Activated T-helper 2 cell treated with anti-CD3 and anti-CD28 coated beads, Interferon-gamma antibody, Interleukin-2, Interleukin-4, amounts not matched to agents 10 μg/mL and 5 μg/mL and 100 μg/mL, durations not matched to agents 14 hours and 24 hours and 36 hours (primary cell): Measurements from ENCODE around the gene NEDD1. TPM values are rescaled to one million over a fixed set of nuclear protein-coding genes. Genes with fewer than 3 reads are reported as not detected.

Source experiments
- DNase-seq: peaks from one replicate; pipeline ENCODE4 v3.0.0; 2021; ENCODE audit warnings: low spot score
- H3K27ac Mint-ChIP-seq: one replicate; pipeline ENCODE4 v1.8.0; 2021; ENCODE audit warnings: mixed read lengths
- H3K27me3 Mint-ChIP-seq: one replicate; pipeline ENCODE4 v1.8.0; 2021; ENCODE audit warnings: low read depth, mixed read lengths
- H3K36me3 Mint-ChIP-seq: one replicate; pipeline ENCODE4 v1.8.0; 2021; ENCODE audit warnings: low read depth, mixed read lengths
- H3K4me1 Mint-ChIP-seq: one replicate; pipeline ENCODE4 v1.8.0; 2021; ENCODE audit warnings: low read depth, mixed read lengths
- H3K4me3 Mint-ChIP-seq: one replicate; pipeline ENCODE4 v1.8.0; 2021; ENCODE audit warnings: low read depth, mild to moderate bottlenecking, moderate library complexity, mixed read lengths
- H3K9me3 Mint-ChIP-seq: one replicate; pipeline ENCODE4 v1.8.0; 2021; ENCODE audit warnings: mixed read lengths
- intact Hi-C: fragments of 100-400 bp; cut with micrococcal nuclease; formaldehyde crosslinking; loops from one replicate; pipeline ENCODE4 v1.15.1; 2023
- total RNA-seq: library from RNA; stranded (reverse); gene quantifications from 2 replicates; pipeline ENCODE4 v1.2.3, GENCODE V29; 2022

Gene NEDD1
- total RNA-seq, 1 donor from 2014 or later = 54.2 TPM

DNA sequence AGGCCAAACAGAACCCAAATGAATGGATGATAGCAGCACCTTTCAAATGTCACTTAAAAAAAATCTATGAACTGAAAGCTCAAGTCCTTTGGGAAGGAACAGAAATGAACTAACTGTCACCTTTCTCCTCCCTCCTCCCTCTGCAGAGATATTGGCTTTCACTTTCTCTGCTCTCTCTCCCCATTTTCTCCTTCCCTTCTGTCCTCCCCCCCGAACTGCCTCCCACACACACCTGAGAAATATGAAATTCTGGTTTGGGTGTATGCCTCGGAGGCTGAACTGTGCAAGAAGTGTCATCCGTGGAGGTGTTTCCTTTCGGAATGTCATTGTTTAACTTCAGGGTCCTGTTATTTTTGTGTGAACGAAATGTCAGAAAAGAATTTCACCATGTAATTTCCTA, 87.8 kb downstream of the NEDD1 start:
- Mint-ChIP-seq H3K27me3 (peaks cover 29% of the 10 kb centered on the region), H3K27ac (no peak overlapping the region), H3K36me3 (no peaks in the 10 kb centered on the region), H3K4me1 (no peaks in the 10 kb centered on the region), H3K4me3 (no peak overlapping the region), H3K9me3 (no peaks in the 10 kb centered on the region)
- DNase-seq = no peak
- intact Hi-C loops = no loop called here

- Mint-ChIP-seq H3K36me3 (no peaks in the 10 kb centered on the region), H3K4me3 (no peak overlapping the region), H3K4me1 (no peaks in the 10 kb centered on the region), H3K27ac (no peak overlapping the region), H3K9me3 (no peaks in the 10 kb centered on the region), H3K27me3 (peaks cover 22% of the 10 kb centered on the region)
- no peak for DNase-seq
- intact Hi-C loops = no loop called here
Measured at GRCh38 chr12:96995861-96996260, 88.8 kb downstream of the NEDD1 start.

GRCh38 chr12:96997797-96998484, 90.9 kb downstream of the NEDD1 start:
- DNase-seq = no peak
- Mint-ChIP-seq H3K9me3 (no peaks in the 10 kb centered on the region), H3K4me1 (no peaks in the 10 kb centered on the region), H3K36me3 (no peaks in the 10 kb centered on the region), H3K27ac (no peak overlapping the region), H3K4me3 (no peak overlapping the region), H3K27me3 (peaks cover 18% of the 10 kb centered on the region)
- intact Hi-C loops = no loop called here

- no peak overlapping the region for H3K27ac Mint-ChIP-seq
- intact Hi-C loops = no loop called here
- H3K4me3 Mint-ChIP-seq = no peak overlapping the region
- no peaks in the 10 kb centered on the region for H3K9me3 Mint-ChIP-seq
- no peaks in the 10 kb centered on the region for H3K4me1 Mint-ChIP-seq
- no peak for DNase-seq
- peaks cover 7% of the 10 kb centered on the region for H3K27me3 Mint-ChIP-seq
- no peaks in the 10 kb centered on the region for H3K36me3 Mint-ChIP-seq
Measured at GRCh38 chr12:97003276-97003675, 96.2 kb downstream of the NEDD1 start.
